ENCODE results near the gene CST4. TPM values are rescaled to one million over a fixed set of nuclear protein-coding genes. Genes with fewer than 3 reads are reported as not detected.
"Not testable (repeated sequence)": the region's sequence is repeated elsewhere in the genome, so short reads cannot be mapped to it uniquely, and the experiment has no call there.

Gene CST4, protein sequence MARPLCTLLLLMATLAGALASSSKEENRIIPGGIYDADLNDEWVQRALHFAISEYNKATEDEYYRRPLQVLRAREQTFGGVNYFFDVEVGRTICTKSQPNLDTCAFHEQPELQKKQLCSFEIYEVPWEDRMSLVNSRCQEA
- not detected for total RNA-seq
- not detected for polyA plus RNA-seq
- not detected for total RNA-seq

DNA sequence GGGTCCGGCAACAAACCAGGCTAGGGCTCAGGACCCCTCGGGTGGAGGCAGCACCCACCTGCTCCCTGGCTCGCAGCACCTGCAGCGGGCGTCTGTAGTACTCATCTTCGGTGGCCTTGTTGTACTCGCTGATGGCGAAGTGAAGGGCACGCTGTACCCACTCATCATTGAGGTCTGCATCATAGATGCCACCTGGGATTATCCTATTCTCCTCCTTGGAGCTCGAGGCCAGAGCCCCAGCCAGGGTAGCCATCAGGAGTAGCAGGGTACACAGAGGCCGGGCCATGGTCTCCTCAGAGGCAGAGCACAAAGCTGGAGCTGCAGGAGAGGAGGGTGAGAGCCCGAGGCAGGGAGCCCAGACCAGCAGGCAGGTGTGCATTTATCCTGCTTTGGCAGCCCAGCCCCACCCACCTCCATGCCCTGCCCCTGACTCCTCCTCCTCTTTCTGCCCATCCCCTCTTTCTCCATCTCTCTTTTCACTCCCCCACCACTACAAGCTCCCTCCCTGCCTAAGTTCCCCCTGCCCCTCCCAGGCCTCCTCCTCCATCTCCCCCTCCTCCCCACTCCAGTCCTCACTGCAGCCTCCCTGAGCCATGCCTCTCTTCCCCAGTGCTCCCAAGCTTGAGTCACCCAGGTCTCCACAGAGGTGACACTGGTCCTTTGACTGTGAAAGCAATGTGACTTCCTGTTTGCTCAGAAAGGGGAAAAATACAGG is at the start of gene CST4:
CST4 (minus strand) TSS at position 355 of the 715 bp plus-strand sequence; CDS start at position 286, 69 bp downstream.
- not testable (repeated sequence) for H3K9me3 Mint-ChIP-seq

DNA sequence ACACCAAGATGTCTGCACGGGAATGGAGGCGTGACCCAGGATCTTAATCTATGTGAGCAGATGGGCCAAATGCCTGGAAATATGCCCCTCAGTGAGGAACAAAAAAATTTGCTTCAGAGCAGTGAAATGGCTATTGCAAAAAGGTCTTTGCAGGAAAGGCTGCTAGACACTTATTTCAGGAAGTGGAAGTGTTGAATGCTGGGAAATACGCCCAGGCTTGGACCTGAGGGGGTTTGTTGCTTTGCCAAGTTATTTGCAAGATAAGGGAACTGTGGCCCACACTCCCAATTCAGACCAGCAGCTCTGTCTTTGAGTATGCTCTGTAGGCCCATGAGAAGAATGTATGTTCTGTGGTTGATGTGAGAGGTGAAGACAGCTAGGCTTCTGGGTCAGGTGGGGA is 46.6 kb upstream of the CST4 start:
- intact Hi-C loops (cut with micrococcal nuclease); H3K4me1 ChIP-seq (ENCODE audit: control insufficient read depth in 2 of 2, insufficient read depth in 2 of 2, low read length in 2 of 2); H3K27ac ChIP-seq (ENCODE audit: low read depth, low read length); H3K36me3 Mint-ChIP-seq; H3K4me3 ChIP-seq (ENCODE audit: low read length); ATAC-seq; H3K9me3 ChIP-seq (ENCODE audit: control insufficient read depth in 2 of 3, low read length in 3 of 3); H3K36me3 ChIP-seq (ENCODE audit: control insufficient read depth in 2 of 3, insufficient read depth in 3 of 3, low read length in 3 of 3); DNase-seq; H3K4me1 Mint-ChIP-seq; H3K9me3 Mint-ChIP-seq; H3K4me3 Mint-ChIP-seq; CTCF ChIA-PET; POLR2A ChIA-PET; H3K27ac Mint-ChIP-seq; H3K27me3 ChIP-seq (ENCODE audit: control insufficient read depth in 2 of 2, insufficient read depth in 2 of 2, low read length in 2 of 2): not testable (repeated sequence)
- H3K27me3 Mint-ChIP-seq, result peaks cover 16 to 42% (median 35%) of the 10 kb centered on the region in 5 donors

More for the DNA sequence above, at the start of gene CST4:
- H3K36me3 Mint-ChIP-seq; H3K4me1 Mint-ChIP-seq; intact Hi-C loops (cut with micrococcal nuclease); POLR2A ChIA-PET; H3K27ac ChIP-seq (ENCODE audit: low read depth, low read length); H3K36me3 ChIP-seq (ENCODE audit: control insufficient read depth in 2 of 3, insufficient read depth in 3 of 3, low read length in 3 of 3); H3K4me3 Mint-ChIP-seq; H3K4me3 ChIP-seq (ENCODE audit: low read length); DNase-seq; CTCF ChIA-PET; H3K9me3 ChIP-seq (ENCODE audit: control insufficient read depth in 2 of 3, low read length in 3 of 3); H3K4me1 ChIP-seq (ENCODE audit: control insufficient read depth in 2 of 2, insufficient read depth in 2 of 2, low read length in 2 of 2); ATAC-seq; H3K27me3 ChIP-seq (ENCODE audit: control insufficient read depth in 2 of 2, insufficient read depth in 2 of 2, low read length in 2 of 2): not testable (repeated sequence)
- H3K27ac Mint-ChIP-seq, result peak within 1 kb of the TSS in 1 of 9 donors; percentile 20
- H3K27me3 Mint-ChIP-seq, result peaks cover 2 to 25% (median 10%) of the 10 kb centered on the region in 5 donors

DNA sequence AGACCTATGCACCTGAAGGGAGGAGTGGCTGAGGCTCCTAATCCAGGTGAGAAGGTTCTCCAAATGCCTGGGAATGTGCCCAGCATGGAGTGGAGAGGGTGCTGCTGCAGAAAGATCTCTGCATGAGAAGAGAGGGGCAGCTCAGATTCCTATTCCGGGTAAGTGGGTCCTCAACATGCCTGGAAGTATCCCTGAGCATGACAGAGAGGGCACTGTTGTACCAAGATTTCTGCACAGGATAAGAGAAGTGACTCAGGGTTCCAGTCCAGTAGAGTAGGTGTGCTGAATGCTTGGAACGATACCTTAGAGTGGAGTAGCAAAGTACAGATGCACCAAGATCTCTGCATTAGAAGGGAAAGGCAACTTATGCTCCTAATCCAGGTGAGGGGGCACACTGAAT is 46.1 kb upstream of the CST4 start:
- H3K36me3 Mint-ChIP-seq; H3K27ac ChIP-seq (ENCODE audit: low read depth, low read length); H3K9me3 Mint-ChIP-seq; H3K9me3 ChIP-seq (ENCODE audit: control insufficient read depth in 2 of 3, low read length in 3 of 3); H3K36me3 ChIP-seq (ENCODE audit: control insufficient read depth in 2 of 3, insufficient read depth in 3 of 3, low read length in 3 of 3); H3K4me1 Mint-ChIP-seq; DNase-seq; H3K4me1 ChIP-seq (ENCODE audit: control insufficient read depth in 2 of 2, insufficient read depth in 2 of 2, low read length in 2 of 2); H3K27ac Mint-ChIP-seq; H3K4me3 Mint-ChIP-seq; intact Hi-C loops (cut with micrococcal nuclease); H3K4me3 ChIP-seq (ENCODE audit: low read length); CTCF ChIA-PET; ATAC-seq; H3K27me3 ChIP-seq (ENCODE audit: control insufficient read depth in 2 of 2, insufficient read depth in 2 of 2, low read length in 2 of 2); POLR2A ChIA-PET: not testable (repeated sequence)
- H3K27me3 Mint-ChIP-seq, result peaks cover 16 to 42% (median 35%) of the 10 kb centered on the region in 5 donors

DNA sequence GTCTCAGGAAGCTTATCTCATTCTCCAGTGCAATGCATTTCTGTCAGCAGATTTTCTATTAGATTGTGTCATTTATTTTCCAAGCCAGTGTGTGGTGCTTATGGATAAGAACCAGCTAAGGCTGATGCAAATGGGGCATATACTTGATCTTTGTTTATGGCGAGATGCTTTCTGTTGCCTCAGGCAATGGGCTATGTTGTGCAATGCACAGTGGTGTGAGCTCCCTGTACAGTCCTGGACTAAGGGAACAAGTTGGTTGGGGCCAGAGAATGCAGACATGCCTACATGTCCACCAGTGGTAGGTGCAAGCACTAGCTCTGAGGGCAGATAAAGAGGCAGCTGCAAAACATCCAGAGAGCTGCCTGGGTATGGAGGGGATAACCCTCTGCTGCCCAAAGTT is 45.6 kb upstream of the CST4 start:
- H3K4me1 ChIP-seq (ENCODE audit: control insufficient read depth in 2 of 2, insufficient read depth in 2 of 2, low read length in 2 of 2); H3K27ac ChIP-seq (ENCODE audit: low read depth, low read length); H3K36me3 Mint-ChIP-seq; DNase-seq; ATAC-seq; H3K36me3 ChIP-seq (ENCODE audit: control insufficient read depth in 2 of 3, insufficient read depth in 3 of 3, low read length in 3 of 3); H3K4me3 Mint-ChIP-seq; POLR2A ChIA-PET; H3K9me3 Mint-ChIP-seq; H3K4me3 ChIP-seq (ENCODE audit: low read length); H3K27me3 ChIP-seq (ENCODE audit: control insufficient read depth in 2 of 2, insufficient read depth in 2 of 2, low read length in 2 of 2); H3K27ac Mint-ChIP-seq; CTCF ChIA-PET; H3K9me3 ChIP-seq (ENCODE audit: control insufficient read depth in 2 of 3, low read length in 3 of 3); intact Hi-C loops (cut with micrococcal nuclease); H3K4me1 Mint-ChIP-seq: not testable (repeated sequence)
- H3K27me3 Mint-ChIP-seq, result peaks cover 16 to 42% (median 35%) of the 10 kb centered on the region in 5 donors

DNA sequence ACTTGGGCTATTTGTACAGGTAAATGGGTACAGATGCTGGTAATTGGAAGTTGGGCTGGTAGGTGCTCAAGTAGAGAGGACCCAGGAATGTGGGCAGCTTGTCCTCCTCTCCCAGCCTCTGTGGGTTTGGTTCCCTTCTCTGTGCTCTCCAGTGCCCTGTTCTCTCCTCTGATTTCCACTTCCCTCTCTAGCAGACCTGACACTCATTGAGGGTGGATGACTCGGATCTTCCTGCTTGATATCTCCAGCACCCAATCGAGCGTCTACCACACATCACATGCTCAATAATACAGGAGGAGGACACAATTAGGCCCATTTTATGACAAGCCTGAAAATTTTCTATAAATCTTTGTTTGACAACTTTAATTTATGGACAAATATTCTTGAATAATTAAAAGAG is 38.2 kb upstream of the CST4 start:
- Mint-ChIP-seq H3K9me3 (no peaks in the 10 kb centered on the region), H3K27me3 (peaks cover 4 to 25% (median 16%) of the 10 kb centered on the region in 5 donors), H3K27ac (no peak overlapping the region), H3K4me1 (no peaks in the 10 kb centered on the region), H3K4me3 (no peak overlapping the region), H3K36me3 (no peaks in the 10 kb centered on the region)
- Histone ChIP-seq H3K4me3 (ENCODE audit: low read length) (no peak overlapping the region), H3K4me1 (ENCODE audit: control insufficient read depth in 2 of 2, insufficient read depth in 2 of 2, low read length in 2 of 2) (no peaks in the 10 kb centered on the region), H3K27me3 (ENCODE audit: control insufficient read depth in 2 of 2, insufficient read depth in 2 of 2, low read length in 2 of 2) (no peaks in the 10 kb centered on the region), H3K36me3 (ENCODE audit: control insufficient read depth in 2 of 3, insufficient read depth in 3 of 3, low read length in 3 of 3) (no peaks in the 10 kb centered on the region), H3K27ac (ENCODE audit: low read depth, low read length) (no peak overlapping the region), H3K9me3 (ENCODE audit: control insufficient read depth in 2 of 3, low read length in 3 of 3) (no peaks in the 10 kb centered on the region)
- ATAC-seq, result no peak
- intact Hi-C loops (cut with micrococcal nuclease), result no loop called here
- ChIA-PET POLR2A (no interaction called here), CTCF (no interaction called here)
- DNase-seq, result no peak

DNA sequence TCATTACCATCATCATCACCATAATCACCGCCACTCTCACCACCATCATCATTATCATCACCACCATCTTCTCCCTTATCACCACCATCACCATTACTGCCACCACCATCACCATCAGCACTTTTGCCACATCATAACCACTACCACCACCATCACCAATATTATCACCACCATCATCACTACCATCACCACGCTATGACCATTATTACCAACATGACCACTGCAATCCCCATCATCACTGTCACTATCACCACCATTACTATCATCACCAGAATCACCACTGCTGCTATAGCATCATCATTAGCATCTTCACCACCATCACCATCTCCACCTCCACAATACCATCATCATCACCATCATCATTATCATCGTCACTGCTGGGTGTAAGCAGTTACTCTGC is 36.3 kb upstream of the CST4 start:
- ChIA-PET POLR2A (no interaction called here), CTCF (no interaction called here)
- Histone ChIP-seq H3K27ac (ENCODE audit: low read depth, low read length) (no peak overlapping the region), H3K4me1 (ENCODE audit: control insufficient read depth in 2 of 2, insufficient read depth in 2 of 2, low read length in 2 of 2) (no peaks in the 10 kb centered on the region), H3K9me3 (ENCODE audit: control insufficient read depth in 2 of 3, low read length in 3 of 3) (no peaks in the 10 kb centered on the region), H3K36me3 (ENCODE audit: control insufficient read depth in 2 of 3, insufficient read depth in 3 of 3, low read length in 3 of 3) (no peaks in the 10 kb centered on the region), H3K27me3 (ENCODE audit: control insufficient read depth in 2 of 2, insufficient read depth in 2 of 2, low read length in 2 of 2) (no peaks in the 10 kb centered on the region), H3K4me3 (ENCODE audit: low read length) (no peak overlapping the region)
- DNase-seq (no peak), ATAC-seq (no peak)
- intact Hi-C loops (cut with micrococcal nuclease), result no loop called here
- Mint-ChIP-seq H3K27me3 (peaks cover 0 to 30% (median 9%) of the 10 kb centered on the region in 5 donors), H3K9me3 (no peaks in the 10 kb centered on the region), H3K36me3 (no peaks in the 10 kb centered on the region), H3K27ac (no peak overlapping the region), H3K4me3 (no peak overlapping the region), H3K4me1 (no peaks in the 10 kb centered on the region)

DNA sequence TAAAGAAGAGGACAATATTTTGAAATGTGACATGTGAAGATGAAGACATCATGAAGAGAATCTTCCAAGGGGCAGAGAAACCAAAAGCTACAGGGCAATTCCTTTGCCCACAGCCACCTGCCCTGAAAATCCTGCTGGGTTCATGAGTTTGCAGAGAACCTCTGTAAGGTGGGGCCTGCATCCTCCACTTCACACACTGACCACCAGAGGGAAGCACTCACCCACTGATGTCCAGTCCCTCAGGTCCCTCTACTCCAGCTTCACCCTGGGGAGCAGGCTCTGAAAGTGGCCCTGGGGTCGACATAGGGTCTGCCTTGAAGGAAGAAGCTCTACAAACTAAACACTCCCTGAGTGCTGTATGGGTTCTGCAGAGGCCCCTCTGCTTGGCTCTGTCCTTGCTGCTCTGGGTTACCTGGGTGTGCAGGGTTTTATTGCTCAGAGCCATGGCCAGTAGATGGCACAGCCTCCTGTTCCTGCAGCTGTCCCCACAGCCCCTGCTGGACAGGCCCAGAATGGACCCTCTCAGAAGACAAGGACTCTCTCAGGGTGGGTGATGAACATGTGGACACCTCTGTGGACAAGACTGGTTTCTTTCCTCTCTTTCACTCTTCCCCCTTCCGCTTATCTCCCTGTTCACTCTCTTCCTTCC is 34.9 kb upstream of the CST4 start:
- peaks cover 0 to 30% (median 12%) of the 10 kb centered on the region in 5 donors for H3K27me3 Mint-ChIP-seq
- H3K4me3 ChIP-seq (ENCODE audit: low read length); H3K27me3 ChIP-seq (ENCODE audit: control insufficient read depth in 2 of 2, insufficient read depth in 2 of 2, low read length in 2 of 2); POLR2A ChIA-PET; H3K4me1 Mint-ChIP-seq; H3K36me3 ChIP-seq (ENCODE audit: control insufficient read depth in 2 of 3, insufficient read depth in 3 of 3, low read length in 3 of 3); H3K36me3 Mint-ChIP-seq; H3K27ac ChIP-seq (ENCODE audit: low read depth, low read length); H3K27ac Mint-ChIP-seq; H3K9me3 Mint-ChIP-seq; H3K4me3 Mint-ChIP-seq; intact Hi-C loops (cut with micrococcal nuclease); CTCF ChIA-PET; H3K9me3 ChIP-seq (ENCODE audit: control insufficient read depth in 2 of 3, low read length in 3 of 3); H3K4me1 ChIP-seq (ENCODE audit: control insufficient read depth in 2 of 2, insufficient read depth in 2 of 2, low read length in 2 of 2): not testable (repeated sequence)
- DNase-seq (peak in 1 of 9 donors; percentile 27), ATAC-seq (peak; percentile 64)
